HG03039 (cell line): ENCODE results near the gene GRIN2A.

Experiments
- ATAC-seq: cut with Tn5 transposase; IDR thresholded peaks from one replicate; pipeline ENCODE4 v1.9.1; 2021; ENCODE audit warnings: mild to moderate bottlenecking, moderate library complexity; ENCODE audit not compliant: unreplicated experiment

Gene GRIN2A

GRCh38 chr16:10090816-10091215 is 91.4 kb downstream of the GRIN2A start:
- ATAC-seq = no peak

- no peak for ATAC-seq
Observed at GRCh38 chr16:10088380-10088793, 93.8 kb downstream of the GRIN2A start.

DNA sequence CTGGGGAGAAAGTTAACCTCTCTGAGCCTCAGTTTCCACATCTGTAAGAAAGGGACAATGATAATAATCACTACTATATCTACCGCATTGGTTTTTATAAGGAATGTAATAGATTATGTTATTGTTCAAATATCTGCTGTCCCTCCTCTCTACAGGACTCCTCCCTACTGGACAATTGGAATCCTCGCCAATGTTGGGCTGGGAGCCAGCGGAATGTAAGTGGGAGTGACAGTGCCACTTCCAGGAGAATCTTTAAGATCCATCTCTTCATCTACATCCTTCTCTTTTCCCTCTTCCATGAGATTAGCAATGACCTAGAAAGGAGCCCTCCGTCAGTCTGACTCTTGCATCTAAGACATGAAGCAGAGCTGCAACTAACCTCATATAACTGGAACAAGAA is 95.1 kb downstream of the GRIN2A start:
- ATAC-seq = no peak

DNA sequence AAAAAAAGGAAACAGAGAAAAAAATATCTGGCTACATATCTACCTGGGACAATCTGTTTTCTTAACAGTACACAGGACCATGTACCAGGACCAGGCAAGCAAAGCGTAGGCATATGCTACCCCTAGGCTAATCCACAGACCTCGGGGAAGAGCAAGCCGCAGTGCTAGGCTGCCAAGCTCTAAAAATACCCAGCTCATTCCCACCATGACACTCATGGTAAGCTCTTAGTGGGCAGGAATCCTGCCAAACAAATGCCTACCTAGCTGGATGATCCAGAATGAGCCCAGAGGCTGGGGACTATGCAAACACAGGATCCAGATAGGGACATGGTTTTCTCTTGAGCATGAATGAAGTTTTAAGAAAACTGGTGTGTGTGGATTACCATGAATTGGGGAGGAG is 95.6 kb downstream of the GRIN2A start:
- ATAC-seq = no peak

GRCh38 chr16:10085078-10085798 is 97.0 kb downstream of the GRIN2A start:
- no peak for ATAC-seq

DNA sequence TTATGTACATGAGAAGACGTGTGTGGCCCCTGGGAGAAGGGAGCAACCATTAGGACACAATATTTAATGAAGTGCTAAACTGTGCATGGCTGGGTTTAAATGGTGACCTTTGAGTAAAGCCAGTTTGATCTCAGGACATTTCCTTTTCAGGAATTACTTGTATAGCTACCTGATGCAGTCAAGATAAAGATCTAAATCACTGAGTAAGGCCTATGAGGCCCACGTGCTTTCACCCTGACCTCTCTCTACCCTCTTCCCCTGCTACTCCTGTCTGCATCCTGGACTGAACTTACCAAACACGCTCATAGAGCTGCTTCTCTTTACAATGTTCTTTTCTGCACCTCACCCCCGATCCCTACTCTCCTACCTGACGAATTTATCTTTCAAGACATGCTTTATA is 98.9 kb downstream of the GRIN2A start:
- ATAC-seq = no peak

GRCh38 chr16:10081201-10081940 is 100.9 kb downstream of the GRIN2A start:
- ATAC-seq = no peak

DNA sequence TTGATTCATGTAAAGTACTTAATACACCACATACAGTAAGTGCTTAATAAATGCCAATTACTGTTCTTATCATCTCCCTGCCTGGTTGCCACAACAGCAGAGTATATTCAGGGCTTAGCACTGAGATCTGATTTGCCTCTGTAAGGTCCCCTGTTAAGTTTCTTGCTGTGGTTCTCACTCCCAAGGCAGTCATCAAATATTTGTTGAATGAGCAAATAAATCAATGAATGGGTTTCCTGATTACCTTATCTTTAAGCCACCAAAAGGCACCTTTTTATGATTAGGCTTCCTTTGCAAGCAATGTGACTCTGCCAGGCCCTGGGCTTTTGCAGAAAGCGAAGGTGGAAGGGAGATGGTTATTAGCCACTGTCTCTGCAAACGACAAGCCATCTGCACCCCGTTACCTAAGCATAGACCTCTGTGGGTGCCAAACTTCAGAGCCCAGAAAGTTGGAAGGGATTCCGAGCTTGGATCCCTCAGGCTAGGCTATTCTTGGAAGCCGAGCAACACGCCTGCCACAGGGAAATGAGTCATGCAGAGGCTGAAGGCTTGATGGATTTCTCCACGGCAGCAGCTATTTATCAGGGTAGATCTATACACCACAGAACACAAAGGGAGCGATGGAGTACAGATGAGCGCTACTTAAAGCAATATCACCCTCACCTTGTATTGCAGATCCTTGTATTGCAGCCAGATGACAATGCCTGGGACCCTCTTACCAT is 102.0 kb downstream of the GRIN2A start:
- ATAC-seq = no peak

GRCh38 chr16:10078541-10078949 is 103.7 kb downstream of the GRIN2A start:
- ATAC-seq = no peak

- ATAC-seq = no peak
Observed at GRCh38 chr16:10077861-10078260, 104.4 kb downstream of the GRIN2A start.

GRCh38 chr16:10076037-10076436 is 106.2 kb downstream of the GRIN2A start:
- ATAC-seq = no peak

DNA sequence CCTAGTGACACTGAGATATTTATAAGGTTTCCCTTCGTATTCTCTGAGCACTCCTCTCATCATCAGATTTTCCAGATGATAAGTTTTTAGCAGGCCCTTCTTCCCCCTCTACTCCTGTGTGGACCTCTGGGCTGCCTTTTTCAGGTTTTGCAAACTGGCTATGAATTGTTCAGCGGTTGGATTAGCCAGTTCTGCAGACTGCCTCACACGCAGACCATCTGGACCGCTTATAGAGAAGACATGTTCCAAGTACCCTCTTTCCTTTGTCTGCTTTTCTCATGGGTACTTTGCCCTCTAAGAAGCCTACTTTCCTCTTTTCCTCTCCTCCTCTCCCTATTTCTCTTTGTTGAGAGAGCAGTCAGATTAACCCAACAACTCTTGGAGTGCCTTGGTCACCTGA is 111.6 kb downstream of the GRIN2A start:
- no peak for ATAC-seq

GRCh38 chr16:10069374-10069773 is 112.9 kb downstream of the GRIN2A start:
- no peak for ATAC-seq

DNA sequence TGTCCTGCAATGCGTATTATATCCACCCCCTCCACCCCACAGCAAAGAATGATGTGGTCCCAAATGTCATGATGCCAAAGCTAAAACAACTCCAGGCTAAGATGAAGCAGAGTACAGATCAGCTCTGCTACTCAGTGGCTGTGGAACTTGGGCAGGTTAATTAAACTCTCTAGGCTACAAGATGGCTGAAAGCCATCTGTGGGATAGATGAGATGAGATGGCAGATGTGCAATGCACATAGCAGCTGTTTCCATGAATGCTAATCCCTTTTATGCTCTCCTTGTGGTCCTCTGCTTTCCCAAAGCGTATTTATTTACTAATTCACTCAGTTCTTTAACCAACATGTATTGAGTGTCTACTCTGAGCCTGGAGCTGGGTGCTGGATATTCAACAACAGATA is 114.4 kb downstream of the GRIN2A start:
- ATAC-seq = no peak

DNA sequence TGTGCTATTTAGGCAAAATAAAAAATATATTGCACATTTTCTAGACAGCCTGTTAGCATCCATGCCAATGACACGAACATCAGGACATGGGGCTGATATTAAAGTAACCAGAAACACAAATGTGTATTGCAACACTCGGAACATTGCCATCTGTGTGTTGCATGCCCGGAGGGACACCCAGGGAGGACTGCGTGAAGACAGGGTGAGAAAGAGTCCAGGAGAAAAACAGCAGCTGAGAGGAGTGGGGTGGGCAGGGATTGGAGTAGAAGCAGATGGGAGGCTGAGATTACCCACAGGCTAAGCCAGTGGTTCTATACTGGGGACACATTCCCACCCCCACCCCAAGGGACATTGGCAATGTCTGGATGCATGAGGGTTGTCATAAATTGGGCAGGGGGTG is 114.8 kb downstream of the GRIN2A start:
- no peak for ATAC-seq

- ATAC-seq = no peak
Observed at GRCh38 chr16:10065019-10065418, 117.2 kb downstream of the GRIN2A start.

GRCh38 chr16:10048850-10049249 is 133.4 kb downstream of the GRIN2A start:
- no peak for ATAC-seq

- ATAC-seq = no peak
Observed at GRCh38 chr16:10045947-10046346, 136.3 kb downstream of the GRIN2A start.

GRCh38 chr16:10045291-10045775 is 136.9 kb downstream of the GRIN2A start:
- no peak for ATAC-seq

- no peak for ATAC-seq
Observed at GRCh38 chr16:10040136-10041080, 141.8 kb downstream of the GRIN2A start.
